Right hindlimb (tissue), 1 donor: ENCODE results near the gene MAST1.
"Not testable (repeated sequence)": the region's sequence is repeated elsewhere in the genome, so short reads cannot be mapped to it uniquely, and the experiment has no call there.

ENCODE experiments used
- DNase-seq: peaks from one replicate; pipeline ENCODE4 v3.0.0-alpha.2; 2018

Gene MAST1

DNA sequence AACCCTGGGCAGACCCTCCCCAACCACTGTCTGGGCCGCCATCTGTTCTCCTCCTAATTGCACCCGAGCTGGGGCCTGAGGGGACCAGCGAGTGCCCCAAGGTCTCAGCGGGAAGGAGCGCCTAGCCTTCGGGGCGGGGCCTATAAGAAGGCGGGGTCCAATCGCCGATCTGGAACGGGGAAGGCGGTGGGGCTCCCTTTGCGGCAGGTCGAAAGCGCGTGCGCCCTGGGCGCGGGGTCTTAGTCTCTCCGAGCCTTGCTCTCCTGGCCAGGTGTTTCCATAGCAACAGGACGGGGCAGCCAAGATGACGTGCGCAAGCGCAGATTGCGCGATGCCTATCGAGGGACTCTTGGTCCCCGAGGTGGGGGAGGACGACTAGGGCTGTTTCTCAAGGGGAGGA lies 2.8 kb downstream of the MAST1 start:
- DNase-seq = no peak

- DNase-seq = no peak
Observed at GRCh38 chr19:12842511-12842910, 4.2 kb downstream of the MAST1 start.

DNA sequence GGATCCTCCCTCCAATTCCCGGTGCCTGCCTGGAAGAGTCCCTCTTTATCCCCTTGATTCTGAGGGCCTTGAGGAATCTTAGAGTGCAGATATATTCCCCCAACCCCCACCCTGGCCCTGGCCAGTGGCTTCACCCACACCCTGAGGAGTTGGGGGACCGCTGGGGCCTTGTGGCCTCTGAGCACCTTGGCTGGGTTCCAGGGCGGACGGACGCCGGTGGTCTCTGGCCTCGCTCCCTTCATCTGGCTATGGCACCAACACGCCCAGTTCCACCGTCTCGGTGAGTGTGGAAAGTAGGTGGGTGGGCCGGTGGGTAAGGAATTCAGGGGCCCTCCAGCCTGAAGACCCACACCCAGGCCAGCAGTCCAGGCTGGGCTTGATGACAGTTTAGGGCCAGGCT lies 5.0 kb downstream of the MAST1 start:
- DNase-seq = no peak

DNA sequence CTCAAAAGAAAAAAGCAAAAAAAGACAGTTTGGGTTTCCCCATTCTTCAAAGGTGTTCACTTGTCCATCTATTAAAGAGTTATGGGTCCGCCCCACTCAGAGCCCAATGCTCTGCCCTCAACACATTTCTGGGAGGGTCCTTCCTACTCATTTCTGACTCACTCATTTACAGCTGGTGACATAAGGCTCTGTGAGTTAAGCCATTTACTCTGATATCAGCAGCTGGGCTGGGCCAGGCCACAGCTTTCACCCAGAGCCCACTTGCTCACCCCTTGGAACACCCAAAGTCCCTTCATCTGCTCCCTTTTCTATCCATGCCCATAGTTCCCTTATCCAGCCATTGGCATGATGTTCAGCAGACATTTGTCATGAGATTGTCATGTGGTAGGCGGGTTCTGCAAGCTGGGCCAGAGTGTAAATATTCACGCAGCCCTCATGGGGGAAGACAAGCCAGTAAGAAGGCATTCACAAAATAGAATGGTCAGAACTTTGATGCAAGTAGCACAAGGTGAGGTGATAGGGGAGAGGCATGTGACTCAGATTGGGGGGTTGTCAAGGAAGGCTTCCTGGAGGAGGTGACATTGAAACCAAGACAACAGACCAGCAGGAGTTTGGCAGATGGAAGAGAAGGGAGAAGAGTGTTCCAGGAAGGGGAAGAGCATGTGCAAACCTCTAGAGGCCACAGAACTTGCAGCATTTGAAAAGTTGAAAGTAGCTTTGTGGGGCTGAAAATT lies 5.9 kb downstream of the MAST1 start:
- no peak for DNase-seq

- not testable (repeated sequence) for DNase-seq
Observed at GRCh38 chr19:12846613-12847012, 8.3 kb downstream of the MAST1 start.

DNA sequence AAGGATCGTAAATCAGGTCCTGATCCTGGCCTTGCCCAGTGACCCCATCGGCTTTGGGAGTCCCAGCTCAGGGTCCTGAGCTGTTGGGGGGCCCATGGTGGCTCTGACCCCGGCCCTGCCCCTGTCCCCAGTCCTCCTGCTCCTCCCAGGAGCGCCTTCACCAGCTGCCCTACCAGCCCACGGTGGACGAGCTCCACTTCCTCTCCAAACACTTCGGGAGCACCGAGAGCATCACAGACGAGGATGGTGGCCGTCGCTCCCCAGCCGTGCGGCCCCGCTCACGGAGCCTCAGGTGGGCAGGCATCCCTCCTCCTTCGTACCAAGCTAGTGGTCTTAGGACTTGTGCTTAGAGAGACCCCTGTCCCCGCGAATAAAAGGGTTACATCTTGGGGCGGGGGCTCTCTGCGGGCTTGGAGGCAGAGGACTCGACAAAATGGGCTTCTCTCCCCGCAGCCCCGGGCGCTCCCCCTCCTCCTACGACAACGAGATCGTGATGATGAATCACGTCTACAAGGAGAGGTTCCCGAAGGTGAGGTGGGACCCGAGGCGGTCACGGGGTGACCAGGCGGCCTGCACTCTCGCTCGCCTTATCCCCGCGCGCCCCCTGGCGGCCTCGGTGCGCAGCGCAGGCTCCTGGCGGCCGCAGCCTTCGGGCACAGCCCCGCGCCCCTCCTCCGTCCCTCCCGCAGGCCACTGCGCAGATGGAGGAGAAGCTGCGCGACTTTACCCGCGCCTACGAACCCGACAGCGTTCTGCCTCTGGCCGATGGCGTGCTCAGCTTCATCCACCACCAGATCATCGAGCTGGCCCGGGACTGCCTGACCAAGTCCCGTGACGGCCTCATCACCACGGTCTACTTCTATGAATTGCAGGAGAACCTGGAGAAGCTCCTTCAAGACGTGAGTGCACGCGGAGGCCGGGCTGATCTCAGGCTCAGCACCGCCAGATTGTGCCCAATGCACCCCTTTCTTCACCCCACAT lies 9.1 kb downstream of the MAST1 start:
- DNase-seq = peak; percentile 88

DNA sequence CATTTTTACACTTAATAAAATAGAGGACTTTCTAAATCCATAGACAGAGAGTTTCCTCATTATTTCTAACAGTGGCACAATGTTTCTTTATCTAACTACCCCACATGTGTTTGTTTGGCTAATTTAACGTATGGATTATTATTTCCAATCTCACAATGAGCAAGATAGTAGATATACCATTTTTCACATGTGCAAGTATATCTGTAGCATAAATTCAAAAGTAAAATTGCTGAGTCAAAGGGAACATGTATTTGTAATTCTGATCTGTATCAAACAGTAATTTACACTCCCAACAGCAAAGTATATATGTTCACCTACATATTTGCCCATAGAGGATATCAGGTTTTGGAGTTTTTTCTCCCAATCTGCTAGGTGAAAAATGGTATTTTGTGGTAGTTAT lies 18.3 kb downstream of the MAST1 start:
- DNase-seq = no peak

DNA sequence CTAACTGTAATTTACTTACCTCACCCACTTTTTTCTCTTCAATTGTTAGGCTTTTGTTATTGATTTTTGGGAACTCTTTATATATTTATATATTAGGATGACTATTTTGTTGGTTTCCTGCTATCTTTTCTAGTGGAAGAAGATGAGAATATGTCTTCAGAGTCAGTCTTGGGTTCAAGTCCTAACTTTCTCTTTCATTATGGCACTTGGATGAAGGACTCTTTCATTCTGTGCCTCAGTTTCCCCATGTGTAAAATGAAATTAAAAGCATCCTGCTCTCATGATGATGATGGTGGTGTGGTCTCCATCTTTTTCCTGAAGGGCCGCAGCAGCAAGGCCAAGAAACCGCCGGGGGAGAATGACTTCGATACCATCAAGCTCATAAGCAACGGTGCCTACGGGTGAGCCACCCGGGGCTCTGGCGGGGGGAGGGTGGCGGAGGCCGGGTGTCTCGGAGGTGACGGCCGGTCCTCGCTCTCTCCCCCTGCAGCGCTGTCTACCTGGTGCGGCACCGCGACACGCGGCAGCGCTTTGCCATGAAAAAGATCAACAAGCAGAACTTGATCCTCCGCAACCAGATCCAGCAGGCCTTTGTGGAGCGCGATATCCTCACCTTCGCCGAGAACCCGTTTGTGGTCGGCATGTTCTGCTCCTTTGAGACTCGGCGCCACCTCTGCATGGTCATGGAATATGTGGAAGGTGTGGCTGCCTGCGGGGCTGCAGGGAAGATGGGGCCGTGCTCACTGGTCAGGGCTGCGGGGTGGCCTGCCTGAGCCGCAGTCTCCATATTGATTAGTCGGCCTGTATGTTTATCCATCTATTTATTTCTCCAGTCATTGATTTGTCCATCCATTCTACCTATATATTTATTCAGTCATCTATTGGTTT lies 20.0 kb downstream of the MAST1 start:
- DNase-seq = no peak

- DNase-seq = no peak
Observed at GRCh38 chr19:12859546-12859945, 21.2 kb downstream of the MAST1 start.

DNA sequence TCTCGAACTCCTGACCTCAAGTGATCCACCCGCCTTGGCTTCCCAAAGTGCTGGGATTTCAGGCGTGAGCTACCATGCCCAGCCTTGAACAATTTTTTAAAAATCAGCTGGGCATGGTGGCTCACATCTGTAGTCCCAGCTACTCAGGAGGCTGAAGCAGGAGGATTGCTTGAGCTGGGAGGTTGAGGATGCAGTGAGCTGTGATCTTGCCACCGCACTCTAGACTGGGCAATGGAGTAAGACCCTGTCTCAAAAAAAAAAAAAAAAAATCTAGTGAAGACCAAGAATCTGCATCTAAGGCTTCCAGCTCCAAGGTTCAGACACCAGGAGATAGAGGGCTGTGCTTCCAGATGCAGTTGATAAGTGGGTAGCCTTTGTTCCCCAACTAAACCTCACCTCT lies 25.8 kb downstream of the MAST1 start:
- no peak for DNase-seq

DNA sequence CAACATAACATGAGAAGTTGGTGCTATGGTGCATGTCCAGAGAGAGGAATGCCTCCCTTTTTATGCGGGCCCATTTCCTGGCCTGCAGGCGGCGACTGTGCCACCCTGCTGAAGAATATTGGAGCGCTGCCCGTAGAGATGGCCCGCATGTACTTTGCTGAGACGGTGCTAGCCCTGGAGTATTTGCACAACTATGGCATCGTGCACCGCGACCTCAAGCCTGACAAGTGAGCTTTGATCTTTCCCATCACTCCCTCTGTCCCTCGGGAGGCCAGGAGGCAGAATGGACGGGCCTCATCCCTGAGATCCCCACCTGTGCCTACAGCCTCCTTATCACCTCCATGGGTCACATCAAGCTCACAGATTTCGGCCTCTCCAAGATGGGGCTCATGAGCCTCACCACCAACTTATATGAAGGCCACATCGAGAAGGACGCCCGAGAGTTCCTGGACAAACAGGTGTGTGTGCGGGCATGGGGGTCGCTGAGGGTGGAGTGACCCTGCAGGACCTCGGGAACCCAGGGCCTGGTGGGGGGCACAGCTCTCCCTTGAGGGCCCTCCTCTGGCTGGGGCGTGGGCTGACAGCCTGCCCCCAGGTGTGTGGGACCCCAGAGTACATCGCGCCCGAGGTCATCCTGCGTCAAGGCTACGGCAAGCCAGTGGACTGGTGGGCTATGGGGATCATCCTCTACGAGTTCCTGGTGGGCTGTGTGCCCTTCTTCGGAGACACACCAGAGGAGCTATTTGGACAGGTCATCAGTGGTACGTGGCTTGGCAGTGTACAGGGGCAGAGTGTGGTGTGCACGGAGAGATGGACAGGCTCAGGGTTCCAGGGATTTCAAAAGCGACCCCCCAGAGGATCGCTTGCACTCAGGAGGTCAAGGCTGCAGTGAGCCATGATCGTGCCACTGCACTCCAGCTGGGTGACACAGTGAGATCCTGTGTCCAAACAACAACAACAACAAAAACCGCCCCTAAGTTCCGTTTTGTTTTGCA lies 26.7 kb downstream of the MAST1 start:
- DNase-seq = no peak

DNA sequence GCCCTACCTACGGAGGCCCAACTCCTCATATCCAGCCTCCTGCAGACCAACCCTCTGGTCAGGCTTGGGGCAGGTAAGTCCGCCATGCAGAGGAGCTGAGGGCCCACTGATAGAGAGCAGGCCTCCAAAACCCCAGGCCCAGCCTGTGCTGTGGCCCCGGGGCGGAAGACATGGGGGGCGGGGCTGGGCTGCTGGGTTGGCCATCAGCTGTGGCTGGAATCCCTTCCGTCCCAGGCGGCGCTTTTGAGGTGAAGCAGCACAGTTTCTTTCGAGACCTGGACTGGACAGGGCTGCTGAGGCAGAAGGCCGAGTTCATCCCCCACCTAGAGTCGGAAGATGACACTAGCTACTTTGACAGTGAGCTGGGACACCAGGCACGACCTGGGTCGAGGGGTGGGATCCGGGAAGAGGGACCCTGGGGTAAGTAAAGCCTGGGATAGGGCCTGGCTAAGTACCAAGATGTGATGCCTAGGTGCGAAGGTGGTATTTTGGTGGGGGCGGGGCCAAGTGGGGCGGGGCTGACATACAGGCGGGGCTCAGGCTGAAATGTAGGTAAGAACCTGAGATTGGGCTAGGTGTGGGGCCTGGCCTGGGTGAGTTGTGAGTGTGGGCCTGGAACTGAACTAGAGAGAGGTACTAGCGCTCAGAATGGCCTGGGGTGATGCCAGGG lies 27.6 kb downstream of the MAST1 start:
- no peak for DNase-seq

GRCh38 chr19:12866416-12867119 lies 28.3 kb downstream of the MAST1 start:
- DNase-seq = no peak

DNA sequence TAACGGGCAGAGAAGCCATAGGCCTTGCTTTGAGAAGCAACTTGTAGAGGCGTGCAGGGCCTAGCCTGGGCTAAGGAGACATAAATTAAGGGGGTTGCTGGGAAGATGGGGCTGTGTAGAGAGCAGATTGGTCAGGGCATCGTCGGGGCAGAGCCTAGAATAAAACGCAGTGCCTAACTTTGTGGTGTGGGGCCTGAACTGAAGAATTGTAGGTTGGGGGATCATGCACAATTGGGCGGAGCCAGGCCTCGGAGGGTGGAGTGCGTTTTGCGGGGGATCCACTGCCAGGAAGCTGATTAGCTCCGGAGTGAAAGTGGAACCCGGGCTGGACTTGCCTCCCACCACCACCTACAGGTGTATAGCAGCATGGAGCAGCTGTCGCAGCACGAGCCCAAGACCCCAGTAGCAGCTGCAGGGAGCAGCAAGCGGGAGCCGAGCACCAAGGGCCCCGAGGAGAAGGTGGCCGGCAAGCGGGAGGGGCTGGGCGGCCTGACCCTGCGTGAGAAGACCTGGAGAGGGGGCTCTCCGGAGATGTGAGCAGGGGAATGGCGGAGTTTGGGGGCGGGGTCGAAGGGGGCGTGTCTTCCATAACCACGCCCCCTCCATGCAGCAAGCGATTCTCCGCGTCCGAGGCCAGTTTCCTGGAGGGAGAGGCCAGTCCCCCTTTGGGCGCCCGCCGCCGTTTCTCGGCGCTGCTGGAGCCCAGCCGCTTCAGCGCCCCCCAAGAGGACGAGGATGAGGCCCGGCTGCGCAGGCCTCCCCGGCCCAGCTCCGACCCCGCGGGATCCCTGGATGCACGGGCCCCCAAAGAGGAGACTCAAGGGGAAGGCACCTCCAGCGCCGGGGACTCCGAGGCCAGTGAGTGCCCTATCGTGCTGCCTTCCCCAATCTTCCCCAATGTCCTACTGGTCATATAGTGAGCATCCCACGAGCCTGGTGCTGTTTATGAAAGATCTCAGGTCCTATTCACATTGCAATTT lies 29.1 kb downstream of the MAST1 start:
- peak; percentile 86 for DNase-seq

- no peak for DNase-seq
Observed at GRCh38 chr19:12868540-12869112, 30.3 kb downstream of the MAST1 start.

DNA sequence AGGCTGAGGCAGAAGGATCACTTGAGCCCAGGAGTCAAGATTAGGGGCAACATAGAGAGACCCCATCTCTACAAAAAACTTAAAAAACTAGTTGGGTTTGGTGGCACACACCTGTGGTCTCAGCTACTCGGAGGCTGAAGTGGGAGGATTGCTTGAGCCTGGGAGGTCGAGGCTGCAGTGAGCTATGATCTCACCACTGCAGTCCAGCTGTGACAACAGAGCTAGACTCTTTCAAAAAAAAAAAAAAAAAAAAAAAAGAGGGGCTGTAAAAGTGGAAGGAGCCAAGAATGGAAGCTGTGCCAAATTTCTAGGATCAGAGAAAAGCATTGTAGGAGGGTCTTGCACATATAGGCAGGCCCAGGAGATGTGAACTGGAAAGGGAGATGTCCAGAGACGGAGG lies 33.4 kb downstream of the MAST1 start:
- DNase-seq = no peak

- no peak for DNase-seq
Observed at GRCh38 chr19:12872255-12872654, 33.9 kb downstream of the MAST1 start.

- peak; percentile 44 for DNase-seq
Observed at GRCh38 chr19:12872941-12873890, 34.9 kb downstream of the MAST1 start.
